Type B pancreatic cell (in vitro differentiated cells): ENCODE measurements around the gene SPATA16. TPM values are rescaled to one million over a fixed set of nuclear protein-coding genes. Genes with fewer than 3 reads are reported as not detected.

Source experiments
- DNase-seq: peaks from one replicate; pipeline ENCODE4 v3.0.0; 2021; ENCODE audit warnings: mixed read lengths; ENCODE audit not compliant: unreplicated experiment; ENCODE audit errors: extremely low spot score
- H3K27ac Mint-ChIP-seq: 2 replicates; pipeline ENCODE4 v1.8.0; 2021; ENCODE audit warnings: mild to moderate bottlenecking, mixed read lengths
- H3K27me3 Mint-ChIP-seq: 2 replicates; pipeline ENCODE4 v1.8.0; 2021; ENCODE audit warnings: mixed read lengths
- H3K36me3 Mint-ChIP-seq: 2 replicates; pipeline ENCODE4 v1.8.0; 2021; ENCODE audit warnings: mixed read lengths
- H3K4me1 Mint-ChIP-seq: one replicate; pipeline ENCODE4 v1.8.0; 2021; ENCODE audit warnings: mixed read lengths; ENCODE audit not compliant: unreplicated experiment
- H3K4me3 Mint-ChIP-seq: 2 replicates; pipeline ENCODE4 v1.8.0; 2021; ENCODE audit warnings: mild to moderate bottlenecking, mixed read lengths
- H3K9me3 Mint-ChIP-seq: 2 replicates; pipeline ENCODE4 v1.8.0; 2021; ENCODE audit warnings: mixed read lengths
- CTCF ChIP-seq: fragments of 200-600 bp; sonication (generic); conservative IDR thresholded peaks from 2 replicates; pipeline ENCODE4 v1.5.0; 2021; ENCODE audit warnings: antibody characterized with exemption, mild to moderate bottlenecking
- total RNA-seq: library from RNA; stranded (reverse); gene quantifications from 2 replicates; pipeline ENCODE4 v1.2.1, GENCODE V29; 2021; ENCODE audit warnings: low replicate concordance

Gene SPATA16
- total RNA-seq, 1 donor from 2014 or later = not detected

GRCh38 chr3:173089283-173089682, 51.8 kb downstream of the SPATA16 start:
- no peak for TF ChIP-seq CTCF
- H3K9me3 Mint-ChIP-seq = no peaks in the 10 kb centered on the region
- H3K4me3 Mint-ChIP-seq = no peak overlapping the region
- no peaks in the 10 kb centered on the region for H3K27me3 Mint-ChIP-seq
- DNase-seq = no peak
- no peaks in the 10 kb centered on the region for H3K36me3 Mint-ChIP-seq
- H3K4me1 Mint-ChIP-seq = no peaks in the 10 kb centered on the region
- H3K27ac Mint-ChIP-seq = no peak overlapping the region

- Mint-ChIP-seq H3K9me3 (peaks cover 2% of the 10 kb centered on the region), H3K27me3 (no peaks in the 10 kb centered on the region), H3K4me1 (no peaks in the 10 kb centered on the region), H3K27ac (no peak overlapping the region), H3K4me3 (no peak overlapping the region), H3K36me3 (no peaks in the 10 kb centered on the region)
- no peak for DNase-seq
- TF ChIP-seq CTCF = no peak
These were observed 62.5 kb downstream of the SPATA16 start for GRCh38 chr3:173078525-173078924.

- H3K4me3 Mint-ChIP-seq = no peak overlapping the region
- no peak overlapping the region for H3K27ac Mint-ChIP-seq
- no peak for TF ChIP-seq CTCF
- no peaks in the 10 kb centered on the region for H3K36me3 Mint-ChIP-seq
- H3K9me3 Mint-ChIP-seq = no peaks in the 10 kb centered on the region
- no peaks in the 10 kb centered on the region for H3K27me3 Mint-ChIP-seq
- no peaks in the 10 kb centered on the region for H3K4me1 Mint-ChIP-seq
- no peak for DNase-seq
These were observed 74.7 kb downstream of the SPATA16 start for GRCh38 chr3:173066044-173067004.

GRCh38 chr3:173065543-173065981, 75.5 kb downstream of the SPATA16 start:
- no peak overlapping the region for H3K4me3 Mint-ChIP-seq
- DNase-seq = no peak
- H3K36me3 Mint-ChIP-seq = no peaks in the 10 kb centered on the region
- H3K9me3 Mint-ChIP-seq = no peaks in the 10 kb centered on the region
- H3K27me3 Mint-ChIP-seq = no peaks in the 10 kb centered on the region
- TF ChIP-seq CTCF = no peak
- H3K4me1 Mint-ChIP-seq = no peaks in the 10 kb centered on the region
- no peak overlapping the region for H3K27ac Mint-ChIP-seq

GRCh38 chr3:173064631-173065030, 76.4 kb downstream of the SPATA16 start:
- Mint-ChIP-seq H3K9me3 (no peaks in the 10 kb centered on the region), H3K4me1 (no peaks in the 10 kb centered on the region), H3K4me3 (no peak overlapping the region), H3K27me3 (no peaks in the 10 kb centered on the region), H3K27ac (no peak overlapping the region), H3K36me3 (no peaks in the 10 kb centered on the region)
- TF ChIP-seq CTCF = no peak
- DNase-seq = no peak
